Activated CD4-positive, alpha-beta T cell treated with anti-CD3 and anti-CD28 coated beads for 4 hours (primary cell): ENCODE measurements around the gene LAGE3.

Experiments
- DNase-seq, 2 donors: peaks; one replicate each; pipeline ENCODE4 v3.0.0-alpha.2; 2020

The LAGE3 gene

DNA sequence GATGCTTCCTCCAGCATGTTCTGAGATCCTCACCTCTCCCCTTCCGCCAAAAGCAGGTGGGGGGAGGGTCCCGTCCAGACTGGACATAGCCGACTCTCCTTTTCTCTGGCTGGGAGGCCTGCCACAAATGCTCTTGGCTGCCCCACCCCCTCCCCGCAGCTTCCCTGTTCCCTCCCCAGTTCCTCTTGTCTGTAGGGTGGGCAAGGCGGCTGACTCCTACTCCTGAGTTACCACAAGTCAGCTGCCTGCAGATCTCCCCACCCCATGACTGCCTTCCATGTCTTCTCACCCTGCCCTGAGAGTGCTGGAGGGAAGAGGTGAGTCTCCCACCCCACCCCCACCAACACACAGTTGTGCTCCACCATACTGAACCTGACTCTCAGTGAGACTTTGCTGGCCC is 47.7 kb downstream of the LAGE3 start:
- DNase-seq = no peak

DNA sequence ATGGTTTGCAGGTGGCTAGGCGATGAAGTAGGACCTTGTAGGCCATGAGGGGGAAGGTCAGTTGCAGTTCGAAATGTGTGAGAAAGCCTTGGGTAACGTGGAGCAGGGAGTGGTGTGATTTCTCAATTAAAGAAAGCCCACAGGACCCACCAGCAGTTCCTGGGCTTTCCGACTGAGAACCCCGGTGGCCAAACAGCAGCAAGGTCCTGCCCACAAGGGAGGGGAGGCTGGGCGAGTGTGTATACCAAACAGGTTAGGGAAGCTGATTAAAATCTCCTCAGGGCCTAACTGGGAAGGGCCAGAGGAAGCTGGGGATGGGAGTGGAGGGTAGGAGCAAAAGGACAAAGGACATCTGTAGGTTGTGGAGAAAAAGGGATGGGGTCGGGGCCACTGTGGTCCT is 48.2 kb downstream of the LAGE3 start:
- no peak for DNase-seq

DNA sequence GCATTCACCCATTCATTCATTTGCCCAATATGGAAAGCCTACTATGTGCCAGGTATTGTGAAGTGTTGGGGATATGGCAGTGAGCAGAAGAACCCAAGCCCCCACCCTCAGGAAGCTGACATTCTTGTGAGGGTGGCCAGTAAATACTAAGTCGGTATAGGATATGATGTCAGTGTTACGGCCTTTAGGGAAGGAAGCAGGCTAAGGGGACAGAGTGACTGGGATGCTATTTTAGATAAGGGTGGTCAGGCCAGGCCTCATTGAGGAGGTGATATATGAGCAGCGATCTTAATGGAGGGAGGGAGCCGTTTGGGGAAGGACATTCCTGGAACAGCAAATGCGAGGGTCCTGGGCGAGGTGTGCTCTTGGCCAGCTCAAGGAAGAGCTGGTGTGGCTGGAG is 48.6 kb downstream of the LAGE3 start:
- no peak for DNase-seq

DNA sequence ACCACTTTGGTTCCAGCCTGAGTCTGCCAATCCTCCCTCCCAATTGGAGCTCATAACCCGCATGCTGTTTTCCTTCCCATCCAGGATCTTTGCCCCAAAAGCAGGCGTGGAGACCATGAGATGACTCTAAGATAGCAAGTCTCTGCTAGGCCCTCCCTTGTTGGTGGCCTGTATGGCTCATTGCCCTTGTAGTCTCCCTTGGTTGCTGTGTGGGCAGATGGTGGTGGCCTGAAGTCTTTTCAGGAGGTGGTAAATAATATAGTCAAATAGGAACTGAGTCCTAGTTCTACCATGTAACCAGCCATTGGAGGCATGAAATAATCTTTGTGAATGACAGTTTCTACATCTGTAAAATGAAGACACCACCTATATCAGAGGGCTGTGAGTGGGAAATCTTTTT is 49.4 kb downstream of the LAGE3 start:
- DNase-seq = no peak

DNA sequence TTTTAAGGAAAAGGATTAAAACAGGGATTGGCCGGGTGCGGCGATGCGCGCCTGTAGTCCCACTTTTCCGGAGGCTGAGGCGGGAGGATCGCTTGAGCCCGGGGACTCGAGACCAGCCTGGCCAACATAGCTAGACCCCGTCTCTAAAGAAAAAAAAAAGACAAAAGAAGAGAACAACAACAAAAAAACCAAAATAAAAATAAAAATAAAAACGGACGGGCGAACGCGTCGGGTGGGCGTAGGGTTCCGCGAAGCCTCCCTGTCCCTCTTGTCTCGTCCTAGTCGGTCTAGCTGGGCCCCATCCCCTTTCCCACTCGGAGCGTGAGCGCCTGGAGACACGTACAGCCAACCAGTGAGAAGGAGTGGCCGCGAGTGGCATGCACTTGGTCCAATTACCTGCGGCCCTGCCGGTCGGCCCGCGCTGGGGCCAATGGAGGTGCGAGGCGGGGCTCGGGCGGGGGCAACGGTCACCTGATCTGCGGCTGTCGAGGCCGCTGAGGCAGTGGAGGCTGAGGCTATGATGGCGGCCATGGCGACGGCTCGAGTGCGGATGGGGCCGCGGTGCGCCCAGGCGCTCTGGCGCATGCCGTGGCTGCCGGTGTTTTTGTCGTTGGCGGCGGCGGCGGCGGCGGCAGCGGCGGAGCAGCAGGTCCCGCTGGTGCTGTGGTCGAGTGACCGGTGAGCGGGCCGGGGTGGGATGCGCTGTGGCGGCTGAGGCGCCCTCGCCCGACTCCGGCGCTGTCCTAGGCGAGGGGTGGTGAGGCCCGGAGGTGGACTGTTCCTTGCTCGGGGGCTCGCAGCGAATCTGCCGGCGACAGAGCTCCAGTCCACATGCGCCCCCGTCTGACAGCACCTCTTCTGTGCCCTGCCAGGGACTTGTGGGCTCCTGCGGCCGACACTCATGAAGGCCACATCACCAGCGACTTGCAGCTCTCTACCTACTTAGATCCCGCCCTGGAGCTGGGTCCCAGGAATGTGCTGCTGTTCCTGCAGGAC is 50.6 kb downstream of the LAGE3 start, which contains the start of gene ATP6AP1:
Gene ATP6AP1, plus strand, starts transcription at position 502 of the 996 bp plus-strand sequence. Its CDS starts 16 bp downstream, at position 518.
- DNase-seq = peak; percentile 81 to 83
